GM12878 (cell line): Measurements from ENCODE around the gene ZNF687. TPM values are rescaled to one million over a fixed set of nuclear protein-coding genes. Genes with fewer than 3 reads are reported as not detected.

Experiments used
- BRCA1 ChIP-seq: IDR thresholded peaks from 2 replicates; pipeline ENCODE4 v1.6.1; 2011; ENCODE audit warnings: low read depth, low read length, improper control_type of control experiment
- ESRRA ChIP-seq: IDR thresholded peaks from 2 replicates; pipeline ENCODE4 v1.6.1; 2012; ENCODE audit warnings: mild to moderate bottlenecking, low read length, improper control_type of control experiment
- HDGF ChIP-seq: fragments of 450-650 bp; IDR thresholded peaks from 2 replicates; pipeline ENCODE4 v1.6.1; 2016; ENCODE audit warnings: antibody characterized with exemption
- MXI1 ChIP-seq: fragments of 150-350 bp; IDR thresholded peaks from 2 replicates; pipeline ENCODE4 v1.6.1; 2011; ENCODE audit warnings: low read depth, mild to moderate bottlenecking, inconsistent platforms, low read length, improper control_type of control experiment
- MYB ChIP-seq: fragments of 150-350 bp; IDR thresholded peaks from 2 replicates; pipeline ENCODE4 v1.6.1; 2014; ENCODE audit warnings: mild to moderate bottlenecking, low read depth, low read length, borderline replicate concordance
- NFIC ChIP-seq: IDR thresholded peaks from 2 replicates; pipeline ENCODE4 v1.6.1; 2012; ENCODE audit warnings: low read depth, mild to moderate bottlenecking, inconsistent platforms, low read length, moderate library complexity
- NR2C1 ChIP-seq: fragments of 450-650 bp; IDR thresholded peaks from 2 replicates; pipeline ENCODE4 v1.6.1; 2017; ENCODE audit warnings: antibody characterized with exemption, mild to moderate bottlenecking, moderate library complexity
- PKNOX1 ChIP-seq: fragments of 450-650 bp; IDR thresholded peaks from 2 replicates; pipeline ENCODE4 v1.6.1; 2016; ENCODE audit warnings: mild to moderate bottlenecking
- RFX5 ChIP-seq: IDR thresholded peaks from 2 replicates; pipeline ENCODE4 v1.6.1; 2011; ENCODE audit warnings: low read depth, low read length, improper control_type of control experiment
- SMAD1 ChIP-seq: fragments of 450-650 bp; IDR thresholded peaks from 2 replicates; pipeline ENCODE4 v1.6.1; 2018; ENCODE audit warnings: mild to moderate bottlenecking, low read depth; ENCODE audit not compliant: partially characterized antibody
- SMARCA5 ChIP-seq: fragments of 450-650 bp; IDR thresholded peaks from 2 replicates; pipeline ENCODE4 v1.6.1; 2017; ENCODE audit warnings: mild to moderate bottlenecking
- SP1 ChIP-seq: IDR thresholded peaks from one replicate; pipeline ENCODE4 v1.6.1; 2011; ENCODE audit warnings: low read depth, low read length
- ZZZ3 ChIP-seq: IDR thresholded peaks from 2 replicates; pipeline ENCODE4 v1.6.1; 2011; ENCODE audit warnings: low read depth; ENCODE audit not compliant: control insufficient read depth, insufficient read length
- polyA plus RNA-seq, 11 experiments: library from polyadenylated mRNA; depleted of rRNA in 4 of 11; unstranded in 6 of 11; stranded (reverse) in 5 of 11; fragments of >200 nt; fragmentation: Nextera tagmentation in 4 of 11; fragmentation: Illumina TruSeq in 1 of 11; extraction: Ambion mirVana in 4 of 11; extraction: Trizol in 1 of 11; gene quantifications; 1 replicate in 1 of 11; 2 replicates in 10 of 11; pipeline versions ENCODE4 v1.2.1 to v1.2.3, GENCODE V29; 2011 to 2016; ENCODE audit warnings: inconsistent platforms in 2 of 11, missing spikeins in 2 of 11, low read depth in 1 of 11
- total RNA-seq, 4 experiments: library from RNA; depleted of rRNA in 3 of 4; stranded (reverse); fragments of >200 nt in 3 of 4; fragmentation: Illumina TruSeq in 1 of 4; extraction: Trizol in 1 of 4; gene quantifications; 2 replicates each; pipeline versions ENCODE4 v1.2.1 to v1.2.3, GENCODE V29; 2013 to 2021

ZNF687 gene
- total and polyA plus RNA-seq, 10 of the 15 experiments (the other 5 are each of a cell fraction or from before 2014, with no cell fraction given): 0.08 to 30.9 (median 9.9) TPM

GRCh38 chr1:151326619-151327222 lies 44.6 kb downstream of the ZNF687 start (continued):
- TF ChIP-seq MYB: no peak
- TF ChIP-seq PKNOX1: 0 out of 2 replicates have a peak, but pooled peaks have one; percentile 7
- TF ChIP-seq RFX5: 0 out of 2 replicates have a peak, but pooled peaks have one; percentile 2
- TF ChIP-seq HDGF: peak; percentile 89; the same call in 1 of the 2 replicates
- TF ChIP-seq MXI1: peak; percentile 38; the same call in 1 of the 2 replicates
- TF ChIP-seq SMARCA5: no peak
- no peak for TF ChIP-seq SMAD1
- TF ChIP-seq ZZZ3: no peak
- TF ChIP-seq NFIC: no peak
- TF ChIP-seq NR2C1: no peak
- no peak for TF ChIP-seq ESRRA
- TF ChIP-seq SP1: peak; percentile 58
- no peak for TF ChIP-seq BRCA1
